ES-I3 (cell line): Measurements from ENCODE around the gene SYNE2.

ENCODE experiments used
- H3K36me3 ChIP-seq: 2 replicates; pipeline ENCODE4 v1.6.1; 2013; ENCODE audit warnings: mild to moderate bottlenecking, low read length, control low read depth, moderate library complexity; ENCODE audit not compliant: insufficient read depth
- H3K4me1 ChIP-seq: 2 replicates; pipeline ENCODE4 v1.6.1; 2013; ENCODE audit warnings: mild to moderate bottlenecking, control low read depth, low read length; ENCODE audit not compliant: insufficient read depth
- H3K9ac ChIP-seq: 2 replicates; pipeline ENCODE4 v1.6.1; 2013; ENCODE audit warnings: low read depth, mild to moderate bottlenecking, low read length, moderate library complexity
- H3K9me3 ChIP-seq: 2 replicates; pipeline ENCODE4 v1.6.1; 2013; ENCODE audit warnings: mild to moderate bottlenecking, low read length, moderate library complexity; ENCODE audit not compliant: control insufficient read depth, insufficient read depth

SYNE2 gene

GRCh38 chr14:64272019-64272418 lies 419.2 kb downstream of the SYNE2 start:
- H3K4me1 ChIP-seq = no peaks in the 10 kb centered on the region
- no peaks in the 10 kb centered on the region for H3K9me3 ChIP-seq
- no peaks in the 10 kb centered on the region for H3K36me3 ChIP-seq
- no peak overlapping the region for H3K9ac ChIP-seq
